ENCODE data around the gene DNAJC10.

- TF ChIP-seq POLR2AphosphoS5 (IDR thresholded peaks at IDR 0.05; ENCODE audit: insufficient read depth, low read depth, low read length) (no peak), CTCF (IDR thresholded peaks at IDR 0.05; ENCODE audit: extremely low read depth in 1 of 2, insufficient read depth in 1 of 2, low read depth in 1 of 2, low read length in 2 of 2) (no peak), MAX (IDR thresholded peaks at IDR 0.05; ENCODE audit: insufficient read depth, insufficient read length) (no peak), EZH2 (IDR thresholded peaks at IDR 0.05; ENCODE audit: borderline replicate concordance, low read depth, low read length, severe bottlenecking) (no peak), POLR2A (IDR thresholded peaks at IDR 0.05; ENCODE audit: low read depth, low read length) (no peak)
Observed at GRCh38 chr2:182821182-182821581, 105.1 kb downstream of the DNAJC10 start.
